Measurements from ENCODE around the gene CCDC9.
"Not testable (repeated sequence)": the region's sequence is repeated elsewhere in the genome, so short reads cannot be mapped to it uniquely, and the experiment has no call there.

The CCDC9 gene

DNA sequence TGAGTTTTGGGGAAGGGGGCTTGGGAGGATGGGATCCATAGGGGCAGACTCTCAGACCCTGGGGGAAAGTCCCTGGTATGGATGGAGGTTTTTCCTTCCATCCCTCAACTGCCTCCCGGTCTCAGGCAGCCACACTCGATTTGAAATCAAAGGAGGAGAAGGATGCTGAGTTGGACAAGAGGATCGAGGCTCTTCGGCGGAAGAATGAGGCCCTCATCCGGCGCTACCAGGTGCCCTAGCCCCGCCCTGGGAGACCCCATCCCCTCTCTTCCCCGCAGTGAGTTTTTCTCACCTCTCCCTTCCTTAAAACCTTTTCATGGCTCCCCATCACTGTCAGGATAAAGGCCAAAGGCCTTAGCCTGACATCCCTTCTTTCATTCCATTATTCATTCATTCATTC is 2.1 kb downstream of the CCDC9 start:
- no peak for TF ChIP-seq POLR2A (IDR thresholded peaks at IDR 0.05; ENCODE audit: extremely low read depth, insufficient read length)
- TF ChIP-seq, protein P1, sequence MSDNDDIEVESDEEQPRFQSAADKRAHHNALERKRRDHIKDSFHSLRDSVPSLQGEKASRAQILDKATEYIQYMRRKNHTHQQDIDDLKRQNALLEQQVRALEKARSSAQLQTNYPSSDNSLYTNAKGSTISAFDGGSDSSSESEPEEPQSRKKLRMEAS (IDR thresholded peaks at IDR 0.05; ENCODE audit: low read depth, low read length) = no peak
- DNase-seq (ENCODE audit: low read depth) = no peak
- no peak overlapping the region for H3K4me3 ChIP-seq (ENCODE audit: low read depth, low read length)

DNA sequence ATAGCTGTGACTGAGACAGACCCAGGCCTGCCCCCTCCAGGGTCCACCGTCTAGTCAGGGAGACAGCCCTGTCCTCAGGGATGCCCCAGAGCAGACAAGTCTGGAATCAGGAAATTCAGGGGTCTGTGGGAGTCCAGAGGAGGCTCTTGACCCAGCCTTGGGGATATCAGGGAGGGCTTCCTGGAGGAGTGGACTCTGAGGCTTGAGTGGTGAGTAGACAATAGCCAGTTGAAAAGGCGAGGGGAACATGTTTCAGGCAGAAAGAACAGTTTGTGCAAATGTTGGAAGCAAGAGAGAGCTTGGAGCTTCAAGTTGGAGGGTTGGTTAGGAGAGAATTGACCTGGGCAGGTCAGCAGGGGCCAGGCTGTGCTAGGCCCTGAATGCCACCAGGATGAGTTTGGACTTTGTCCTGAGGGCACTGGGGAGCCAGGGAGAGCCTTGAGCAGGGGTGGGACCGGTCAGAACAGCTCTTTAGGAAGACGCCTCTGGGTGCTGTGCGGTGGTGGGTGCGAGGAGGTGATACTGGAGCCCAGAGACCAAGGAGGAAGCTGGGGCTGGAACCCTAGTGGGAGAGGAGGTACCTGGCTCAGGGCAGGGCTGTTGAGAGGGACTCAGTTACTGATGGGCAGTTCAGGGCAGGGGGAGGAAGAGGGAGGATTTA is 2.7 kb downstream of the CCDC9 start:
- DNase-seq (ENCODE audit: low read depth) = no peak
- TF ChIP-seq MYC (IDR thresholded peaks at IDR 0.05; ENCODE audit: low read depth, low read length) (no peak), POLR2A (IDR thresholded peaks at IDR 0.05; ENCODE audit: extremely low read depth, insufficient read length) (no peak)
- TF ChIP-seq, protein P1 (IDR thresholded peaks at IDR 0.05; ENCODE audit: low read depth, low read length) = no peak
- TF ChIP-seq, protein P2, sequence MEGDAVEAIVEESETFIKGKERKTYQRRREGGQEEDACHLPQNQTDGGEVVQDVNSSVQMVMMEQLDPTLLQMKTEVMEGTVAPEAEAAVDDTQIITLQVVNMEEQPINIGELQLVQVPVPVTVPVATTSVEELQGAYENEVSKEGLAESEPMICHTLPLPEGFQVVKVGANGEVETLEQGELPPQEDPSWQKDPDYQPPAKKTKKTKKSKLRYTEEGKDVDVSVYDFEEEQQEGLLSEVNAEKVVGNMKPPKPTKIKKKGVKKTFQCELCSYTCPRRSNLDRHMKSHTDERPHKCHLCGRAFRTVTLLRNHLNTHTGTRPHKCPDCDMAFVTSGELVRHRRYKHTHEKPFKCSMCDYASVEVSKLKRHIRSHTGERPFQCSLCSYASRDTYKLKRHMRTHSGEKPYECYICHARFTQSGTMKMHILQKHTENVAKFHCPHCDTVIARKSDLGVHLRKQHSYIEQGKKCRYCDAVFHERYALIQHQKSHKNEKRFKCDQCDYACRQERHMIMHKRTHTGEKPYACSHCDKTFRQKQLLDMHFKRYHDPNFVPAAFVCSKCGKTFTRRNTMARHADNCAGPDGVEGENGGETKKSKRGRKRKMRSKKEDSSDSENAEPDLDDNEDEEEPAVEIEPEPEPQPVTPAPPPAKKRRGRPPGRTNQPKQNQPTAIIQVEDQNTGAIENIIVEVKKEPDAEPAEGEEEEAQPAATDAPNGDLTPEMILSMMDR (IDR thresholded peaks at IDR 0.05; ENCODE audit: low read depth, low read length) = no peak
- H3K4me3 ChIP-seq (ENCODE audit: low read depth, low read length) = no peak overlapping the region

DNA sequence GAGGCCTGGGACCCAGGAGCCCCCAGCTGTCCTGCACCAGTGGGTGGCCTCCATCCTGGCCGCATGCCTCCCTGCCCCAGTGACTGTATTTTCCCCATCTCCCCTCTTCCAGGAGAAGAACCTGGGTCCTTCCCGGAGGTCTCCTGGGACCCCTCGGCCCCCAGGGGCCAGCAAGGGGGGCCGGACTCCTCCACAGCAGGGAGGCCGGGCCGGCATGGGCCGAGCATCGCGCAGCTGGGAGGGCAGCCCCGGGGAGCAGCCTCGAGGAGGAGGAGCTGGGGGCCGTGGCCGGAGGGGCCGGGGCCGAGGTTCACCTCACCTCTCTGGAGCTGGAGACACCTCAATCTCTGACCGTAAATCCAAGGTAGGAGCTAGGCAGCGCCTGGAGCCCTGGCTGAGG is 4.2 kb downstream of the CCDC9 start:
- TF ChIP-seq MYC (IDR thresholded peaks at IDR 0.05; ENCODE audit: low read depth, low read length) (no peak), POLR2A (IDR thresholded peaks at IDR 0.05; ENCODE audit: extremely low read depth, insufficient read length) (no peak)
- TF ChIP-seq, protein P1 (IDR thresholded peaks at IDR 0.05; ENCODE audit: low read depth, low read length) = no peak
- TF ChIP-seq, protein P2 (IDR thresholded peaks at IDR 0.05; ENCODE audit: low read depth, low read length) = no peak
- no peak overlapping the region for H3K4me3 ChIP-seq (ENCODE audit: low read depth, low read length)
- no peak for DNase-seq (ENCODE audit: low read depth)

DNA sequence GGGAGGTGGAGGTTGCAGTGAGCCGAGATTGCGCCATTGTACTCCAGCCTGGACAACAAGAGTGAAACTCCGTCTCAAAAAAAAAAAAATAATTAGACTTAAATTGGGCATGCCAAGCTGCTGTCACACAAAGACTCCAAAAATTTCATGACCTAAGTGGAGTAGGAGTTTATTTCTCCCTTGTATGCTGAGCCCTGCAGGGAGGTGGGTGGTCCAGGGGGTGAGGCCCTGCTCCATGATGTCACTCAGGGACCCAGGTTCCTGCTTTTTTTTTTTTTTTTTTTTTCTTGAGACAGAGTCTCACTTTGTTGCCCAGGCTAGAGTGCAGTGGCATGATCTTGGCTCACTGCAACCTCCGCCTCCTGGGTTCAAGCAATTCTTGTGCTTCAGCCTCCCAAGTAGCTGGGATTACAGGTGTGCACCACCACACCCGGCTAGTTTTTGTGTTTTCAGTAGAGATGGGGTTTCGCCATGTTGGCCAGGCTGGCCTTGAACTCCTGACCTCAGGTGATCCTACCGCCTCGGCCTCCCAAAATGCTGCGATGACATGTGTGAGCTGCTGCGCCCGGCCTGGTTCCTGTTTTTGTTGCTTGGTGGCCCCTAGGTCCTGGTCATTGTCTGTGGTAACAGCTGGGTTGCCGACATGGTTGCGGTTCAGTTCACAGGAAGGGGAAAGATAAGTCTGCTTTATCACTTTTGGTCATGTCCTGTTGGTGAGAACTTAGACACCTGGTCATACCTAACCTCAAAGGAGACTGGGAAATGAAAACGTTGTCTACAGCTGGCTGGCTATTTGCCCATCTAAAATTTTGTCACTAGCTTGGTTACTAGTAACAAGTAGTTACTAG is 5.8 kb downstream of the CCDC9 start:
- H3K4me3 ChIP-seq (ENCODE audit: low read depth, low read length) = not testable (repeated sequence)
- DNase-seq (ENCODE audit: low read depth) = peak; percentile 59

DNA sequence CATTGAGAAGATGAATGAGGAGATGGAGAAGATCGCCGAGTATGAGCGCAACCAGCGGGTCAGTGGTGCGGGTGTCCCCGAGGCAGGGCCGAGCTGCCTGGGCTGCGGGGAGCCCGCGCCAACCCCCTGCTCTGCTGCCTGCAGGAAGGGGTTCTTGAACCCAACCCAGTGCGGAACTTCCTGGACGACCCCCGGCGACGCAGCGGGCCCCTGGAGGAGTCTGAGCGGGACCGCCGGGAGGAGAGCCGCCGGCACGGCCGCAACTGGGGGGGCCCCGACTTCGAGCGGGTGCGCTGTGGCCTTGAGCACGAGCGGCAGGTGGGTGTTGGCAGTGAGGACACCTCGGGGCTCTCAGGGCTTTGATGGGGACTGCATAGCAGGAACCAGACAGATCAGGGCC is 8.3 kb downstream of the CCDC9 start:
- DNase-seq (ENCODE audit: low read depth) = no peak
- TF ChIP-seq MYC (IDR thresholded peaks at IDR 0.05; ENCODE audit: low read depth, low read length) = no peak
- TF ChIP-seq, protein P2 (IDR thresholded peaks at IDR 0.05; ENCODE audit: low read depth, low read length) = no peak
- TF ChIP-seq, protein P1 (IDR thresholded peaks at IDR 0.05; ENCODE audit: low read depth, low read length) = no peak
- H3K4me3 ChIP-seq (ENCODE audit: low read depth, low read length) = no peak overlapping the region

DNA sequence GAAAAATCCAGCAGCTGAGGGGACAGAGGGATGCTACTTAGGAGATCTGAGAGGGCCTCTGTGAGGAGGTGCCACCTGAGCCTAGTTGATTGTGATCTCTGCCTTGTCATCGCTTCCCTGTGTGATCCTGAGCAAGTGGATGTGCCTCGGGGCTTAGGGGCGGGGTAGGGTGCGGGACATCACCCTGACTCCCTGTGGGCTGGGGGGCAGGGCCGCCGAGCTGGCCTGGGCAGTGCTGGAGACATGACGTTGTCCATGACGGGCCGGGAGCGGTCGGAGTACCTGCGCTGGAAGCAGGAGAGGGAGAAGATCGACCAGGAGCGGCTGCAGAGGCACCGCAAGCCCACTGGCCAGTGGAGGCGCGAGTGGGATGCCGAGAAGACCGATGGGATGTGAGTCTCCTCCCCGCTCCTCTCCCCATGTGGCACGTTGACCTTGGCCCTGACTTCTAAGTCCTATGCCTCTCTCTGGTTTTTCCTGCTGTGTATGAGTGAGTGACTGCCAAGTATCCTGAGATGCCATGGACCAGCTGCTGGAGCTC is 10.1 kb downstream of the CCDC9 start:
- no peak for TF ChIP-seq POLR2A (IDR thresholded peaks at IDR 0.05; ENCODE audit: extremely low read depth, insufficient read length)
- TF ChIP-seq, protein P1 (IDR thresholded peaks at IDR 0.05; ENCODE audit: low read depth, low read length) = no peak
- TF ChIP-seq, protein P2 (IDR thresholded peaks at IDR 0.05; ENCODE audit: low read depth, low read length) = no peak
- no peak for DNase-seq (ENCODE audit: low read depth)
- H3K4me3 ChIP-seq (ENCODE audit: low read depth, low read length) = no peak overlapping the region

Measured in NB4 (cell line).